Mesenchymal stem cell (in vitro differentiated cells and primary cell): ENCODE data around the gene DENND4C.

Source experiments
- DNase-seq: peaks from one replicate; pipeline ENCODE4 v3.0.0-alpha.2; 2013
- H2AFZ ChIP-seq: one replicate; pipeline ENCODE4 v1.6.1; 2013; ENCODE audit warnings: low read depth, mild to moderate bottlenecking, control low read depth, inconsistent platforms, low read length, moderate library complexity
- H2AK5ac ChIP-seq: 2 replicates; pipeline ENCODE4 v1.6.1; 2013; ENCODE audit warnings: low read length, moderate library complexity, mild to moderate bottlenecking, inconsistent platforms; ENCODE audit not compliant: severe bottlenecking
- H2BK120ac ChIP-seq: one replicate; pipeline ENCODE4 v1.6.1; 2013; ENCODE audit warnings: low read depth, mild to moderate bottlenecking, inconsistent platforms, low read length, moderate library complexity
- H2BK12ac ChIP-seq, 2 experiments: one replicate each; pipeline ENCODE4 v1.6.1; 2013; ENCODE audit warnings: inconsistent platforms in 2 of 2, low read length in 2 of 2, mild to moderate bottlenecking in 2 of 2, moderate library complexity in 2 of 2, control low read depth in 1 of 2
- H2BK15ac ChIP-seq: one replicate; pipeline ENCODE4 v1.6.1; 2013; ENCODE audit warnings: mild to moderate bottlenecking, low read depth, inconsistent platforms; ENCODE audit not compliant: poor library complexity, severe bottlenecking
- H2BK5ac ChIP-seq: 2 replicates; pipeline ENCODE4 v1.6.1; 2013; ENCODE audit warnings: low read depth, mild to moderate bottlenecking, low read length, control low read depth, inconsistent platforms; ENCODE audit not compliant: poor library complexity, severe bottlenecking
- H3K14ac ChIP-seq, 2 experiments: one replicate each; pipeline ENCODE4 v1.6.1; 2013; ENCODE audit warnings: inconsistent platforms in 2 of 2, low read length in 2 of 2, control low read depth in 1 of 2, mild to moderate bottlenecking in 1 of 2, moderate library complexity in 1 of 2
- H3K18ac ChIP-seq, 2 experiments: one replicate each; pipeline ENCODE4 v1.6.1; 2013; ENCODE audit warnings: inconsistent platforms in 2 of 2, low read length in 2 of 2, control low read depth in 1 of 2, low read depth in 1 of 2, mild to moderate bottlenecking in 1 of 2
- H3K23ac ChIP-seq, 2 experiments: one replicate each; pipeline ENCODE4 v1.6.1; 2013; ENCODE audit warnings: inconsistent platforms in 2 of 2, low read length in 2 of 2, mild to moderate bottlenecking in 2 of 2, moderate library complexity in 2 of 2, control low read depth in 1 of 2
- H3K27ac ChIP-seq: 2 replicates; pipeline ENCODE4 v1.5.1; 2013; ENCODE audit warnings: mild to moderate bottlenecking, moderate library complexity, low read length, control low read depth, inconsistent platforms; ENCODE audit not compliant: poor library complexity, severe bottlenecking
- H3K27me3 ChIP-seq, 2 experiments: 2 replicates each; pipeline versions ENCODE4 v1.6.1 to v1.7.0; 2013; ENCODE audit warnings: low read length in 2 of 2, mild to moderate bottlenecking in 2 of 2, moderate library complexity in 2 of 2, control low read depth in 1 of 2, inconsistent platforms in 1 of 2; ENCODE audit not compliant: control insufficient read depth in 1 of 2, insufficient read depth in 1 of 2
- H3K36me3 ChIP-seq, 2 experiments: 2 replicates each; pipeline versions ENCODE4 v1.6.1 to v1.7.0; 2013; ENCODE audit warnings: low read length in 2 of 2, control low read depth in 1 of 2, inconsistent platforms in 1 of 2, low read depth in 1 of 2, mild to moderate bottlenecking in 1 of 2; ENCODE audit not compliant: insufficient read depth in 2 of 2, control insufficient read depth in 1 of 2
- H3K4ac ChIP-seq, 2 experiments: one replicate each; pipeline ENCODE4 v1.6.1; 2013; ENCODE audit warnings: inconsistent platforms in 2 of 2, low read length in 2 of 2, mild to moderate bottlenecking in 2 of 2, moderate library complexity in 2 of 2, control low read depth in 1 of 2, low read depth in 1 of 2
- H3K4me1 ChIP-seq: 2 replicates; pipeline ENCODE4 v1.6.1; 2013; ENCODE audit warnings: low read depth, low read length, control low read depth; ENCODE audit not compliant: control insufficient read depth, insufficient read depth
- H3K4me2 ChIP-seq: 2 replicates; pipeline ENCODE4 v1.6.1; 2013; ENCODE audit warnings: low read length, mild to moderate bottlenecking, inconsistent platforms; ENCODE audit not compliant: poor library complexity, severe bottlenecking
- H3K4me3 ChIP-seq, 2 experiments: 2 replicates each; pipeline versions ENCODE4 v1.5.1 to v1.7.0; 2013; ENCODE audit warnings: low read length in 2 of 2, mild to moderate bottlenecking in 2 of 2, control low read depth in 1 of 2, low read depth in 1 of 2; ENCODE audit not compliant: insufficient read depth in 1 of 2
- H3K79me1 ChIP-seq: replicated peaks from 2 replicates; pipeline ENCODE4 v1.6.1; 2013; ENCODE audit warnings: mild to moderate bottlenecking, control low read depth, low read length, inconsistent platforms; ENCODE audit not compliant: poor library complexity, severe bottlenecking
- H3K9ac ChIP-seq: 2 replicates; pipeline ENCODE4 v1.7.0; 2013; ENCODE audit warnings: mild to moderate bottlenecking, low read length, moderate library complexity
- H3K9me3 ChIP-seq: 2 replicates; pipeline ENCODE4 v1.7.0; 2013; ENCODE audit warnings: mild to moderate bottlenecking, low read length; ENCODE audit not compliant: control insufficient read depth
- H4K8ac ChIP-seq: one replicate; pipeline ENCODE4 v1.6.1; 2013; ENCODE audit warnings: inconsistent platforms, mild to moderate bottlenecking, low read length, moderate library complexity
- H4K91ac ChIP-seq: one replicate; pipeline ENCODE4 v1.6.1; 2013; ENCODE audit warnings: mild to moderate bottlenecking, low read length, inconsistent platforms
- WGBS: methylation state at CpG from one replicate; pipeline ENCODE4 v1.1.7; 2013; ENCODE audit warnings: mixed read lengths; 5-methylcytosine and 5-hydroxymethylcytosine counted together

Gene DENND4C

DNA sequence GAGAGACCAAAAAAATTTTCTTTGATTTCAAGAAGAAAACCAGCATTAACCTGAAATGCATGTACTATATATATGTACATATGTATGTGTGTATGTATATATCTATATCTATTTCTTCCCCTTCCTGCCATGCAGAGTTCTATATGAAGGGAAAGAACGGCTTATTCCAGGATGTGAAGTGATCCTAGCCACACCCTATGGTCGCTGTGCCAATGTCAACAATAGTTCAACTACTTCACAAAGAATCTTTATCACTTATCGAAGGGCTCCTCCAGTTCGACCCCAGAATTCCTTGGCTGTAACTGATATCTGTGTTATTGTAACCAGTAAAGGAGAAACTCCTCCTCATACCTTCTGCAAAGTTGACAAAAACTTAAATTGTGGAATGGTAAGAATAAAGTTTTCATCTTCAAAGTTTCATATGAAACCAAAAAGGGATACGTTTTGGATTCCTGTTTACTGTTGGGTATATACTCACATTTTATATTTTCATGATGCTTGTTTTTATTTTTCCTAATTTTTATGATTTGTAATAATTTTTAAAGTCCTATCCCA is 56.2 kb downstream of the DENND4C start:
- DNase-seq, result no peak
- Histone ChIP-seq H3K9ac (no peak overlapping the region), H2AFZ (no peak overlapping the region), H2AK5ac (no peak overlapping the region), H3K4me3 (no peak overlapping the region), H3K79me1 (peaks cover 13% of the 10 kb centered on the region), H3K14ac (no peak overlapping the region), H3K27ac (no peak overlapping the region), H4K8ac (no peak overlapping the region), H2BK5ac (no peak overlapping the region), H2BK12ac (no peak overlapping the region), H2BK15ac (no peak overlapping the region), H3K4me1 (peaks cover 2% of the 10 kb centered on the region), H3K23ac (no peak overlapping the region), H3K18ac (no peak overlapping the region), H3K9me3 (no peaks in the 10 kb centered on the region), H3K27me3 (no peaks in the 10 kb centered on the region), H3K4ac (no peak overlapping the region), H2BK120ac (no peak overlapping the region), H3K36me3 (peaks cover 7 to 47% of the 10 kb centered on the region in 2 experiments), H4K91ac (no peak overlapping the region), H3K4me2 (no peak overlapping the region)
- 79% methylated on average over 2 of the region's 5 CpGs for WGBS

DNA sequence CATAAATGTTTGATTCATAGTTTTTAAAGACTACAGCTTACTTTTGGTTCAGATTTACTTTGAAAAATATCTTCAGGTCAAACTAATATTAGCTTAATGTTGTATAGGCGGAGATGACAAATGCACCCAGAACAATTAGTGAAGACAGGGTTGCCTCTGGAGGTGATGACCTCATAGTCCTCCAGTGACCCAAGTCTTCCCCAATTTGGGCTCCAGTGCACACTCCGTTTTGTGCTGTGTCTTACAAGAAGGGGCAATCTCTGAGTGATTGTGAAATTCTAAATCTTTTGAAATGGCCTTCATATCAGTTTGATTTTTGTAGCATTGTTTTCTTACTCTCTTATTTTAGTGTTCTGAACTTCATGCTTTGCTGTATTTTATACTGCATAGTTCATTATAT is 57.6 kb downstream of the DENND4C start:
- Histone ChIP-seq H3K4me3 (no peak overlapping the region), H3K9me3 (no peaks in the 10 kb centered on the region), H3K4ac (no peak overlapping the region), H2BK12ac (no peak overlapping the region), H2AK5ac (no peak overlapping the region), H3K36me3 (peaks cover 7 to 59% of the 10 kb centered on the region in 2 experiments), H3K4me1 (peaks cover 2% of the 10 kb centered on the region), H3K23ac (no peak overlapping the region), H3K18ac (no peak overlapping the region), H2BK5ac (no peak overlapping the region), H4K8ac (no peak overlapping the region), H3K4me2 (no peak overlapping the region), H2BK15ac (no peak overlapping the region), H3K27ac (no peak overlapping the region), H3K79me1 (peaks cover 9% of the 10 kb centered on the region), H4K91ac (no peak overlapping the region), H3K14ac (no peak overlapping the region), H2BK120ac (no peak overlapping the region), H3K27me3 (no peaks in the 10 kb centered on the region), H2AFZ (no peak overlapping the region), H3K9ac (no peak overlapping the region)
- no peak for DNase-seq
- 96% methylated on average over 2 of the region's 2 CpGs for WGBS

DNA sequence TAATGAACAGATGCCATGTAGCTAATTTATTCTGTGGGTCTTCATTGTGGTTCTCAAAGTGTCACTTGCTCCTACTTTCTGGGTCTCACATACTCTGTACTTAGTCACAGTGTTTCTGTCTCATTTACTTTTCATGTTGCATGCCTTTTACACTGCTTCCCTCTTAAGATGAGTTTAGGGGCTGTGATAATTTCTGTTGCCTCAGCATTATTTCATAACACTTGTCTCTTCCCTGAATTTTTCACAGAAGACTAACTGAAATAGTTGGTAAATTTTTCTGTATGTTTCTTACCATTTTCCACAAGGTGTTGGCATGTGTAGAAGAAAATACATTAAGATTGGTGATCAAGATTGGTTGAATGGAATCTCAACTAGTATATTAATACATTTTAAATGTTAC is 59.6 kb downstream of the DENND4C start:
- H3K4me2 ChIP-seq, result no peak overlapping the region
- no peak for DNase-seq
- H3K4me3 ChIP-seq, result no peak overlapping the region
- H3K4me1 ChIP-seq, result no peaks in the 10 kb centered on the region
- H4K91ac ChIP-seq, result no peak overlapping the region
- H3K9me3 ChIP-seq, result no peaks in the 10 kb centered on the region
- H2AFZ ChIP-seq, result no peak overlapping the region
- no peak overlapping the region for H2AK5ac ChIP-seq
- no peak overlapping the region for H3K23ac ChIP-seq
- H3K18ac ChIP-seq, result no peak overlapping the region
- H2BK15ac ChIP-seq, result no peak overlapping the region
- no peak overlapping the region for H3K9ac ChIP-seq
- no peak overlapping the region for H3K27ac ChIP-seq
- H4K8ac ChIP-seq, result no peak overlapping the region
- H3K14ac ChIP-seq, result no peak overlapping the region
- peaks cover 7% of the 10 kb centered on the region for H3K79me1 ChIP-seq
- H2BK5ac ChIP-seq, result no peak overlapping the region
- H3K4ac ChIP-seq, result no peak overlapping the region
- H2BK12ac ChIP-seq, result no peak overlapping the region
- no peak overlapping the region for H2BK120ac ChIP-seq
- H3K36me3 ChIP-seq, result peaks cover 7 to 76% of the 10 kb centered on the region in 2 experiments
- no peaks in the 10 kb centered on the region for H3K27me3 ChIP-seq

DNA sequence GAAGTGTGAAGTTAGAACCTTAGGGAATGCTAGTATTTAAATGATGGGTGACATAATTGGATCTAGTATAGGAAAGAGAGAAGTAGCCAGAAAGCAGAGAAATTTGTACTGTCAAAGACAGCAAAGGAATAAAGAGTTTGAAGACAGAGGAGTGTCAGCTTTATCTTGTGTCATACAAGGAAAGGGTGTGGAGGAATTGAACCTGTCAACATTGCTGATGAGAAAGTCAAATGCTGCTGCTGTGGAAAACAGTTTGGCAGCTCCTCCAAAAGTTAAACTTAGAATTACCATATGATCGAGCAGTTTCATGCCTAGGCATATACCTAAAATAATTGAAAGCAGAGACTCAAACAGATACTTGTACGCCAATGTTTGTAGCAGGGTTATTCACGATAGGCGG is 63.7 kb downstream of the DENND4C start:
- Histone ChIP-seq H3K27me3 (no peaks in the 10 kb centered on the region), H2AK5ac (no peak overlapping the region), H3K4me1 (no peaks in the 10 kb centered on the region), H3K14ac (no peak overlapping the region), H2BK15ac (no peak overlapping the region), H3K36me3 (peaks cover 3 to 84% of the 10 kb centered on the region in 2 experiments), H4K8ac (no peak overlapping the region), H3K27ac (no peak overlapping the region), H2BK120ac (no peak overlapping the region), H3K79me1 (peaks cover 1% of the 10 kb centered on the region), H2BK5ac (no peak overlapping the region), H3K9me3 (no peaks in the 10 kb centered on the region), H2AFZ (no peak overlapping the region), H2BK12ac (no peak overlapping the region), H3K4me3 (no peak overlapping the region), H3K23ac (no peak overlapping the region), H3K9ac (no peak overlapping the region), H3K4me2 (no peak overlapping the region), H4K91ac (no peak overlapping the region), H3K18ac (no peak overlapping the region), H3K4ac (no peak overlapping the region)
- DNase-seq, result no peak
- WGBS, result 100% methylated on average over 2 of the region's 4 CpGs
